Memory B cell (primary cell): Measurements from ENCODE around the gene TMEM209.
"Not testable (repeated sequence)": the region's sequence is repeated elsewhere in the genome, so short reads cannot be mapped to it uniquely, and the experiment has no call there.

Experiments used
- ATAC-seq: fragments of 150-1000 bp; cut with Tn5 transposase; 2 replicates; pipeline ENCODE4 v1.10.0; 2021; ENCODE audit warnings: low read depth, mild to moderate bottlenecking, moderate library complexity
- DNase-seq, 2 donors: peaks; one replicate each; pipeline ENCODE4 v3.0.0; 2022; ENCODE audit warnings: low spot score in 2 of 2
- H3K27ac Mint-ChIP-seq: one replicate; pipeline ENCODE4 v1.8.0; 2022; ENCODE audit warnings: mild to moderate bottlenecking, moderate library complexity, mixed read lengths
- H3K27me3 Mint-ChIP-seq: one replicate; pipeline ENCODE4 v1.8.0; 2022; ENCODE audit warnings: mixed read lengths
- H3K36me3 Mint-ChIP-seq: one replicate; pipeline ENCODE4 v1.8.0; 2022; ENCODE audit warnings: mild to moderate bottlenecking, mixed read lengths
- H3K4me1 Mint-ChIP-seq: one replicate; pipeline ENCODE4 v1.8.0; 2022; ENCODE audit warnings: mixed read lengths
- H3K4me3 Mint-ChIP-seq: one replicate; pipeline ENCODE4 v1.8.0; 2022; ENCODE audit warnings: mild to moderate bottlenecking, moderate library complexity, mixed read lengths
- H3K9me3 Mint-ChIP-seq: one replicate; pipeline ENCODE4 v1.8.0; 2022; ENCODE audit warnings: mixed read lengths

TMEM209 gene

GRCh38 chr7:130205084-130205947 lies at the start of gene TMEM209:
Gene TMEM209 (minus strand): TSS chr7:130205406. CDS start chr7:130205375, 31 bp downstream.
- Mint-ChIP-seq H3K4me3 (peak within 1 kb of the TSS; percentile 93), H3K4me1 (peaks cover 5% of the 10 kb centered on the region), H3K9me3 (no peaks in the 10 kb centered on the region), H3K36me3 (peaks cover 16% of the 10 kb centered on the region), H3K27ac (peak within 1 kb of the TSS; percentile 96), H3K27me3 (no peaks in the 10 kb centered on the region)
- DNase-seq (peak; percentile 85 to 91), ATAC-seq (peak; percentile 97)

- no peak overlapping the region for H3K4me3 Mint-ChIP-seq
- H3K9me3 Mint-ChIP-seq: peaks cover 15% of the 10 kb centered on the region
- peaks cover 6% of the 10 kb centered on the region for H3K27me3 Mint-ChIP-seq
- H3K27ac Mint-ChIP-seq: no peak overlapping the region
- DNase-seq (no peak), ATAC-seq (no peak)
- H3K4me1 Mint-ChIP-seq: no peaks in the 10 kb centered on the region
- peaks cover 5% of the 10 kb centered on the region for H3K36me3 Mint-ChIP-seq
Observed at GRCh38 chr7:130254555-130254954, 49.3 kb upstream of the TMEM209 start.

GRCh38 chr7:130249626-130250025 lies 44.4 kb upstream of the TMEM209 start:
- H3K4me1 Mint-ChIP-seq, H3K27me3 Mint-ChIP-seq, H3K4me3 Mint-ChIP-seq, H3K27ac Mint-ChIP-seq, ATAC-seq, DNase-seq, H3K36me3 Mint-ChIP-seq: not testable (repeated sequence)
- H3K9me3 Mint-ChIP-seq: peaks cover 14% of the 10 kb centered on the region

- peaks cover 19% of the 10 kb centered on the region for H3K9me3 Mint-ChIP-seq
- DNase-seq, H3K27ac Mint-ChIP-seq, H3K4me3 Mint-ChIP-seq, H3K4me1 Mint-ChIP-seq, ATAC-seq, H3K36me3 Mint-ChIP-seq, H3K27me3 Mint-ChIP-seq: not testable (repeated sequence)
Observed at GRCh38 chr7:130248842-130249241, 43.6 kb upstream of the TMEM209 start.

GRCh38 chr7:130246491-130246890 lies 41.3 kb upstream of the TMEM209 start:
- not testable (repeated sequence) for H3K4me1 Mint-ChIP-seq, H3K4me3 Mint-ChIP-seq, ATAC-seq, H3K27ac Mint-ChIP-seq, H3K27me3 Mint-ChIP-seq, H3K36me3 Mint-ChIP-seq, DNase-seq
- H3K9me3 Mint-ChIP-seq: peaks cover 13% of the 10 kb centered on the region

- not testable (repeated sequence) for H3K36me3 Mint-ChIP-seq, H3K27ac Mint-ChIP-seq, H3K9me3 Mint-ChIP-seq, H3K27me3 Mint-ChIP-seq, ATAC-seq, H3K4me3 Mint-ChIP-seq, H3K4me1 Mint-ChIP-seq, DNase-seq
Observed at GRCh38 chr7:130243486-130243885, 38.3 kb upstream of the TMEM209 start.

- H3K4me3 Mint-ChIP-seq: no peak overlapping the region
- H3K27ac Mint-ChIP-seq: no peak overlapping the region
- DNase-seq (no peak), ATAC-seq (peak; percentile 41)
- H3K36me3 Mint-ChIP-seq: peaks cover 2% of the 10 kb centered on the region
- H3K27me3 Mint-ChIP-seq: no peaks in the 10 kb centered on the region
- peaks cover 8% of the 10 kb centered on the region for H3K9me3 Mint-ChIP-seq
- peaks cover 3% of the 10 kb centered on the region for H3K4me1 Mint-ChIP-seq
Observed at GRCh38 chr7:130242198-130243014, 37.2 kb upstream of the TMEM209 start.

- Mint-ChIP-seq H3K4me3 (no peak overlapping the region), H3K36me3 (no peaks in the 10 kb centered on the region), H3K27me3 (no peaks in the 10 kb centered on the region), H3K27ac (no peak overlapping the region), H3K4me1 (peaks cover 3% of the 10 kb centered on the region), H3K9me3 (peaks cover 5% of the 10 kb centered on the region)
- no peak for ATAC-seq
- no peak for DNase-seq
Observed at GRCh38 chr7:130240240-130240639, 35.0 kb upstream of the TMEM209 start.

- ATAC-seq, H3K27ac Mint-ChIP-seq, H3K4me1 Mint-ChIP-seq, DNase-seq, H3K36me3 Mint-ChIP-seq, H3K27me3 Mint-ChIP-seq, H3K9me3 Mint-ChIP-seq, H3K4me3 Mint-ChIP-seq: not testable (repeated sequence)
Observed at GRCh38 chr7:130236361-130236760, 31.2 kb upstream of the TMEM209 start.

- no peaks in the 10 kb centered on the region for H3K9me3 Mint-ChIP-seq
- H3K36me3 Mint-ChIP-seq: no peaks in the 10 kb centered on the region
- no peaks in the 10 kb centered on the region for H3K4me1 Mint-ChIP-seq
- no peak overlapping the region for H3K4me3 Mint-ChIP-seq
- no peak for DNase-seq
- H3K27me3 Mint-ChIP-seq: peaks cover 8% of the 10 kb centered on the region
- no peak overlapping the region for H3K27ac Mint-ChIP-seq
- no peak for ATAC-seq
Observed at GRCh38 chr7:130234078-130234477, 28.9 kb upstream of the TMEM209 start.

GRCh38 chr7:130232209-130232608 lies 27.0 kb upstream of the TMEM209 start:
- Mint-ChIP-seq H3K4me3 (no peak overlapping the region), H3K4me1 (no peaks in the 10 kb centered on the region)

GRCh38 chr7:130231792-130232191 lies 26.6 kb upstream of the TMEM209 start:
- DNase-seq: no peak
- no peaks in the 10 kb centered on the region for H3K4me1 Mint-ChIP-seq
- H3K36me3 Mint-ChIP-seq: no peaks in the 10 kb centered on the region
- H3K4me3 Mint-ChIP-seq: no peak overlapping the region
- ATAC-seq: no peak
- peaks cover 8% of the 10 kb centered on the region for H3K27me3 Mint-ChIP-seq
- H3K27ac Mint-ChIP-seq: no peak overlapping the region
- H3K9me3 Mint-ChIP-seq: no peaks in the 10 kb centered on the region

More at GRCh38 chr7:130232209-130232608, 27.0 kb upstream of the TMEM209 start:
- Mint-ChIP-seq H3K36me3 (no peaks in the 10 kb centered on the region), H3K27me3 (peaks cover 8% of the 10 kb centered on the region), H3K27ac (no peak overlapping the region), H3K9me3 (no peaks in the 10 kb centered on the region)
- DNase-seq: no peak
- no peak for ATAC-seq

GRCh38 chr7:130229981-130230380 lies 24.8 kb upstream of the TMEM209 start:
- not testable (repeated sequence) for H3K4me1 Mint-ChIP-seq, H3K9me3 Mint-ChIP-seq, H3K36me3 Mint-ChIP-seq, DNase-seq, H3K4me3 Mint-ChIP-seq, H3K27ac Mint-ChIP-seq, H3K27me3 Mint-ChIP-seq, ATAC-seq

- DNase-seq (no peak), ATAC-seq (no peak)
- Mint-ChIP-seq H3K9me3 (peaks cover under 1% of the 10 kb centered on the region), H3K4me1 (no peaks in the 10 kb centered on the region), H3K27me3 (peaks cover 4% of the 10 kb centered on the region), H3K36me3 (no peaks in the 10 kb centered on the region), H3K4me3 (no peak overlapping the region), H3K27ac (no peak overlapping the region)
Observed at GRCh38 chr7:130228840-130229502, 23.8 kb upstream of the TMEM209 start.
